ENCODE measurements around the gene RPL31.

The RPL31 gene

DNA sequence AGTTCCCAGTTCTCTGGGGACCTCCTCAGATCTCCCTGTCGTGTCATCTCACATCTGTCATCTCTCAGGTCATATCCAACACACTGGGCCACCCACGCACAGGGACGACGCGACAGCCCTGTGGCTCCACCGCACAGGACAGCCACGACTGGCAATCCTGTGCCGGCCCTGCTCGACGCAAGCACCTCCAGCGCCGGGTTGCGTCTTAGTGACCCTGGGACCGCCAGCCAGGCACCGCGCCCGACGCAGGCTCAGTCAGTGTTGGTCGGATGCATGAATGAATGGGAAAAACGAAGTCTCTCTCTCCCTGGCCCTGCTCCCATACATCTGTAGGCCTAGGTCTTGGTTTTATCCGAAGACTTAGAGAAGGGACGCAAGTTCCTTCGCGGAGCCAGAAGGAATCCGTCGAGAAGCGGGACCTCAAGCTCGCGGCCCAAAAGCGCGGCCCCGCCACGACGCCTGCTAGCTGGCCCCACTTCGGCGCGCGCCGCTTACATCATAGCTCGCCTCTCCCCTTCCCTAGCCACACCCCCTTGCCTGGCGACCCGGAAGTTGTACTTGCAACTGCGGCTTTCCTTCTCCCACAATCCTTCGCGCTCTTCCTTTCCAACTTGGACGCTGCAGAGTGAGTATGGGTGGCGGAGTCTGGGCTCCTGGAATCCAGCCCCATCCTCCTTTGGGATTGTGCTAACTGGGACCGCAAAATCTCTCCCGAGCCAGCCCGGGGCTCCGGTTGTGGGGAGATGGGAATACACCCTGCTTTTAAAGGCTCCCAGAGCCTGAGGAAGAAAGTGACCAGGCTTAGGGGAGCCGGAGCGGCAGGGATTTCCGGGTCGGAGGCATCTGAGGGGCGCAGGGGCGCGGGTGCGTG lies at the start of gene RPL31:
Gene RPL31 (plus strand): TSS at position 599 of the 871 bp plus-strand sequence. CDS start 413 bp downstream, outside the sequence.
- DNase-seq (ENCODE audit: low spot score): peak; percentile 97

- DNase-seq (ENCODE audit: low spot score): no peak
These were observed 49.6 kb upstream of the RPL31 start for GRCh38 chr2:100952512-100952911.

DNA sequence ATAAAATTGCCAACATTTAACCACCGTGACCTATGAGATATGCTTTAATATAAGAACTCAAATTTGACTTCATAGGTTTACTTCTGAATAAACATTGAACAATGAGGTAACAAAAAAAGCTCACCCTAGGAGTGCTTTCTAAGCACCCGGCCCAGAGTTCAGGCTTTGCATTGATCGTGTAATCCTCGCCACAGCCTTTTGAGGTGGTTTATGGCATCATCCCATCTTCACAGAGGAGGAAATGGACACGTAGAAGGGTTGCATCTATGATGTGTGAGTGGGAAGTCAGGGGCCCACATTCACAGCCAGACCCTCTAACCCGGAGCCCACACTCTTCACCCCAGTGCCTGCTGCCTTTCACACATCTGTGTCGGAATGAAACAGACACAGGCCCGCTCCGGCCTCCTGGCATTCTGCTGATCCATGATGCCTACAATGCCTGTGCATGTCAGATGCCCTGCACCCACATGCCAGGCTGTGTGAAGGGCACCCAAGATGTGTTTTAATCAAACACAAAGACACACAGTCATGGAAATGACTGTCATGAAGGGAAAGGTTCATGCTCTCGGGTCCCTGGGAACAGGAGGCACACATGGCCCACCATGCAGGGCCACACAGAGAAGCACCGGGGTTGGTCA lies 48.6 kb upstream of the RPL31 start:
- no peak for DNase-seq (ENCODE audit: low spot score)

- DNase-seq (ENCODE audit: low spot score): no peak
These were observed 48.1 kb upstream of the RPL31 start for GRCh38 chr2:100954044-100954420.

DNA sequence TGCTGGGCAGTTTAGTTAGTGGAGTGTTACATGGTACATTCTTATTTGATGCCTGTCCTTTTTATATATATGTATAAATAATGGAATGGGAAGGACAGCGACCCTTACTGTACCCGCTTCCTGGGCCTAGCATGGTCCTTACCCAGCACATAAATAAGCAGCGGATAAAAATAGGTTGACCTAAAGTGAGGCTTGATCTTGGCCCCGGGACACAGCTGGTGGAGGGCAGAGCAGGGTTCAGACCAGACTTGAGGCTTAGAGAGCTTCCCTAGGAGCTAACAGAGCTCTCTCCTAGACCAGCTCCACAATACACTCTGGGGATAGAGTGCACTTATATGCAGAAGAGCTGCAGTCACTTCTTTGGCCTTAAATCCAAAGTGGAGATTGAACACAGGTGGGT lies 46.9 kb upstream of the RPL31 start:
- no peak for DNase-seq (ENCODE audit: low spot score)

- no peak for DNase-seq (ENCODE audit: low spot score)
These were observed 46.0 kb upstream of the RPL31 start for GRCh38 chr2:100956081-100956480.

- DNase-seq (ENCODE audit: low spot score): peak; percentile 39
These were observed 44.0 kb upstream of the RPL31 start for GRCh38 chr2:100957996-100958653.

GRCh38 chr2:100959225-100959880 lies 42.7 kb upstream of the RPL31 start:
- DNase-seq (ENCODE audit: low spot score): no peak

DNA sequence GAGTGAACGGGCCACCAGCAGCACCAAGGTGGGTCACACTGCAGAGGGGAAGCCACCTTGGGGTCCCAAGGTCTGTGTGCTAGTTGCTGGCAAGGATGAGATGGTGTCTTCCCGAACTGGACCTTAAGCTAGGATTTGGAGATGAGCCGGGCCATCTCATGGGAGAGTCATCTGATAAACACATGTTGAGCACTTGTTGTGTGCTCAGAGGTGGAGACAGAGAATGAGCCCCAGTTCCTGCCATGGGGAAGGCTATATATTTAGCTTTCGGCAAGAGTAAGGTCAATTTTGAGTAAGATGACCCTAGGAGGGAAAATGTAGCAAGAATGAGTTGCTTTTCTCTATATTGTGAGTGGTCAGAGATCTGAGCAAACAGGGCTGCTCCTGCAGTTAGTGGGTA lies 41.4 kb upstream of the RPL31 start:
- no peak for DNase-seq (ENCODE audit: low spot score)

DNA sequence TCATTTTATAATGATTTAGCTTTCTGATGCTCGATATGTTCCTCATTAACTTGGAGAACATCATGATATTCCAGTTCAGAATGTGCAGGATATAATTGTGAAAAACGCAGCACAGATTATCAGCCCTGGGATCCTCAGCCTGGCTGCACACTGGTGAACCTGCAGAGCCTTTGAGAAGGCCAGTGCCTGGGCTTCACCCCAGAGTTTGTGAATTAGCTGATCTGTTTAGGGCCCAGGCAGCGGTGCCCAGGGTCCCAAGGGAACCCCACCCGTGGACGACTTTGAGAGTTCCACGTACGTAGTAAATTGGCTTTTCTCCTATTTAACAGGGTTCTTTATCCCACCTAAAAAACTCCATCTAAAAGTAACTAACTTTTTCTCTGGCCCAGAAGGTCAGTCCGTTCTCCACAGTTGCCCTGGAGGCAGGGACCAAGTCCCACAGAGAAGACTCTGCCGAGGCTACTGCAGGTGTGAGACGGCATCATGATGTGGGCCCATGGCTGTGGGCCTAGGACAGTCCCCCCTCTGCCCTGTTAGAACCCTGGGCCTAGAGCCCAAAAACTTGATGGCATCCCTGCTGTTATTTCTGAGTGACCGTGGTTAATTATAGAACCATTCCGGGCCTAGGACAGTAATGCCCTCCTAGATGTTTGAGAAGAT lies 39.6 kb upstream of the RPL31 start:
- DNase-seq (ENCODE audit: low spot score): no peak

DNA sequence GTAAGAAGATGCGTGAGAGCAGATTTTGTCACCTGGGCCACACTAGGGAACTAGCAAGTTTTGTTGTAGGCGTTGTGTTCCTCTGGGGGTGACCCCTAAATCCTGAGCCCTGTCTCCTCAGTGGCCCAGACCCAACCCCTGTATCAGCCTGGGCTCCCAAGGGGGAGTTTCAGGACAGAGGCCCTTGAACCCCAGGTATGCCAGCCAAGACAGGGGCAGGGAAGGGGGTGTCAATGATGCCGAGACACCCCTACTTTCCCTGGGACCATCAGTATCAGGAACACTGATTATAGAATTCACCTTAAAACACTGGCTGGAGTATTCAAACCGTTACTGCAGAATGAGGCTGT lies 39.1 kb upstream of the RPL31 start:
- DNase-seq (ENCODE audit: low spot score): no peak

- no peak for DNase-seq (ENCODE audit: low spot score)
These were observed 37.9 kb upstream of the RPL31 start for GRCh38 chr2:100964222-100964621.

- no peak for DNase-seq (ENCODE audit: low spot score)
These were observed 37.4 kb upstream of the RPL31 start for GRCh38 chr2:100964681-100965169.

- no peak for DNase-seq (ENCODE audit: low spot score)
These were observed 36.5 kb upstream of the RPL31 start for GRCh38 chr2:100965596-100965995.

DNA sequence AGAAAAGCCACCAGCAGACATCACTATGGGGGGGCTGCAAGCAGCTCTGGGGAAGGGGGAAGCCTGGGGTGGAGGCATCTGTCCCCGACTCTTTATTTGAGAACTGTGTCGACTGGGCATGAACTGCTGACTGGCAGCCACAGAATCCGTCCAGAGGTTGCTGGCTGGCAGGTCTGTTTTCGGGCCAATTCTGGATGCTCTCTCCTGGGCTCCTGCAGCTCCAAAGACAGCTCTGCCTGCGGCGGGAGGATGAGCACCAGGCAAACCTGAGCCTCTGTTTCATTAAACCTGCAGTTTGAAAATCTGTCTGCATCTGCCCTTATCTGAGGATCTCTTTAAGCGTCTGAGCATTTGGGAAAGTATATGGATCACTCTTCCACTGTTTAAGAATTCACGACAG lies 34.4 kb upstream of the RPL31 start:
- DNase-seq (ENCODE audit: low spot score): no peak

DNA sequence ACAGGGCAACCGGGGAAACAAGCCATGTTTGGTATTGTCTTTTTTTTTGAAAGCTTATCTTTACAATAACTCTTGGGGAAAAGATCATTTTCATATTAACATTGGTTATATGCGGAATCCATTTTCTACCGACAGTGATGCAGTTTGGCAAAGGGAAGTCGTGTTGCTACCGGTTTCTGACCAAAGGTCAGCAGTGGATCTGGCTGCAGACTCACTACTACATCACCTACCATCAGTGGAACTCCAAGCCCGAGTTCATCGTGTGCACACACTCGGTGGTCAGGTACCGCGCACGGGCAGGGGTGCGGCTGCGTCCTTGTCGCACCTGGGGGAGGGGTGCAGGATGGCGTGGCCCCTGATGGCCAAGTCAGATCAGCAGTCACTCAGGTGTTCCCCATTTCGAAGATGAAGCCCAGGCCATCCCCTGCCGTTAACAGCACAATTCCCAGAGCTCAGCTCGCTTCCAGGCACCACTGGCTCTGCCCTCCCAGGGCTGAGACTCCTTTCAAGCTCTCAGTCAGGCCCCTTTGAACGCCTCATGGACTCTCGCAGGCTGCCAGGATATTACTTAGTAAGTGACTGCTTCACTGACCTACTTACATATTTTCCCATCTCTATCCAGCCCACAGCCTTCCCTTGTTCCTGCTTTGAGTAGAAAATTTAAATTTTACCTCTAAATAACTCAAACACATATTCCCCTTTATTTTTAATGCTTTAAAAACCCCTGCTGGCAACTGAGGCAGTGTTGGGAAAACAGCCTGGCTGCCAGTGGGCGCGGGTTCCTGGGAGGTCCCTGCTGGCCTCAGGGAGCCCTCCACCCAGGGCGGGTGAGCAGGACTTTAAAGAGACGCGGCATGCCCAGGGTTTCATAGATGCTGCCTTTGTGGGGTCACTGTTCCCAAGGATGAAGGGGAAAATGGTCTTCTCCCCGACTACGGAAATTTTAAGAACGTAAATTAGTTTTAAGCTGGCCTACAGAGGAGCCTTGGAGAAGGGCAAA lies 33.6 kb upstream of the RPL31 start:
- DNase-seq (ENCODE audit: low spot score): no peak

- DNase-seq (ENCODE audit: low spot score): no peak
These were observed 32.1 kb upstream of the RPL31 start for GRCh38 chr2:100969998-100970397.

GRCh38 chr2:100971221-100971620 lies 30.9 kb upstream of the RPL31 start:
- no peak for DNase-seq (ENCODE audit: low spot score)

GRCh38 chr2:100972452-100972851 lies 29.6 kb upstream of the RPL31 start:
- DNase-seq (ENCODE audit: low spot score): no peak

GRCh38 chr2:100974712-100975520 lies 27.2 kb upstream of the RPL31 start:
- peak; percentile 63 for DNase-seq (ENCODE audit: low spot score)

All from putamen (tissue), 1 donor.